Activated CD8-positive, alpha-beta memory T cell treated with anti-CD3 and anti-CD28 coated beads, Interleukin-2, amount 50 U/mL, for 48 hours (primary cell): ENCODE data around the gene PLCE1.

Experiments
- DNase-seq: peaks from one replicate; pipeline ENCODE4 v3.0.0-alpha.2; 2020

The PLCE1 gene

DNA sequence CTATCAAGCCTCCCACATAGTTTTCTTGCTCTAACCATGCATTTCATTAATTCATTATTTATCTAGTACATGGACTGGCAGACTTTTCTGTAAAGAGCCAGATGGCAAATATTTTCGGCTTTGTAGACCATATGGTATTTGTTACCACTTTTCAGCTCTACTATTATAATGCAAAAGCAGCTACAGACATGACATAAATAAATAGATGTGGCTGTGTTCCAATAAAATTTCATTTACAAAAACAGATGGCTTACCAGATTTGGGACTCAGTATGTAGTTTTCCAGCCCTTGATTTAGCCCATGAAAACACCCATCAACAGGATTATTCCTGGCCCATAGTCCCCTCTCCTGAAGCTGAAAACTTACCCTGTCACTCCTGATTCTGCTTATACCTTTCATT is 32.1 kb downstream of the PLCE1 start:
- DNase-seq: no peak

DNA sequence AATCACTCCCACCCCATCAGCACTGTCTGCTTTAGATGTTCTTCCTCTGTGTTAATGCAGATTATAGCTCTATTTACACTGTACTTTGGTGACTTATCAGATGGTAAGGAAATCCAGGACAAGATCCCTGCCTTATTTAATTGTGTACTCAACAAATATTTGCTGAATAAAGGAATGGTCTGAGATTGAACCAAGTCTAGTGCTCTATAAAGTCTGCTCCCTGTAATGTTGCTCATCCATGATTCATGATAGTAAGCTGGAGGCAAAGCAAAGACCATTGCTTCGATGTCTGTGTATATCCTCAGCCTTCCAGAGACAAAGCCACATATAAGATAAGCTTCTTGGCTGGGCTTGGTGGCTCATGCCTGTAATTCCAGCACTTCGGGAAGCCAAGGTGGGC is 33.5 kb downstream of the PLCE1 start:
- no peak for DNase-seq

DNA sequence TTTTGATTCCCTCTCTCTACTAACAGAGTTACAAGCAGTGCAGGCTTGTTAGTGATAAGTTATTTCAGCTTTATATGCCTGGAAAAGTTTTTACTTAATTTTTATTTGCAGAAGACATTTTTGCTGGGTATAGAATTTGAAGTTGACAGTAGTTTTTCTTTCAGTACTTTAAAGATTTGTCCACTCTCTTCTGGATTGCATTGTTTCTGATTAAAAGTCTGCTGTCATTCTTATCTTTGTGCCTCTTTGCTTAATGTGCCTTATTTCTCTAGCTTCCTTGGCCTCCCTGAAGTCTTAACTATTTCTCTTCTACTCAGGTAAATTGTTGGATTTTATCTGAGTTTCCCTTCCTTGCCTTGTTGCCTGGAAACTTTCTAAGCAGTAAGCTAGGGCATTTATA is 36.2 kb downstream of the PLCE1 start:
- DNase-seq: no peak

DNA sequence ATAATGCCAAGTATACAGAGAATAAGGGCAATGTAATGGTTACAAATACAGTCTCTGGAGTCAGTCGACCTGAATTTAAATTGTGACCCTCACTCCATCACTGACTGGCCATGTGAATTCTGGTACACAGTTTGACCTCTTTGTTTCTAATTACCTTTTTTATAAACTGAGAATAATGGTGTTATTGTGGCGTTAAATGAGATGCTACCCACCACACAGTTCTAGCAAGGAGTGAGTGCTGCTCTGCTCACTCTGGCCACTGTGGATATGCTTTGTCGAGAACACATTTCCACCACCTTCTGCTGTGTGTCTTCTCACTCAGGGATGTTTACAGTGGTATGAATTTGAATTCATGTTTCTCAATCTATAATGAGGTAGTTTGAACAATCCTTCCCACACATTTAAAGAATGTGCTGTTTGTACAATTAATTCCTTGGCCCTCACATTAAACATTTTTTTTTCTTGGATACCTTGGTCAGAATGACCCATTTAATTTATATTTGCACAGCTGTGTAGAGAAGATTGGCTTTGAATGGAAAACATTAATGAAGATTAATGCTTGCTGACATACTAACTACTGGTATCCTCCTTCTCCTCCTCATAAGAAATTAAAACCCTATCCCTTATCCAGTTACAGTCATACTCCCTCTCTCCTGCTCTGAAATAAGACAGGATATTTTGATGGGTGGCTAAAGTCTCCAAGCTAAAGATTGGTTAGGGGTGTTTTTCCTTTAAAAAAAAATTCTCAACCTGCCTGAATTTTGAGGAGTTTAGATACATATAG is 42.4 kb downstream of the PLCE1 start:
- DNase-seq: no peak

DNA sequence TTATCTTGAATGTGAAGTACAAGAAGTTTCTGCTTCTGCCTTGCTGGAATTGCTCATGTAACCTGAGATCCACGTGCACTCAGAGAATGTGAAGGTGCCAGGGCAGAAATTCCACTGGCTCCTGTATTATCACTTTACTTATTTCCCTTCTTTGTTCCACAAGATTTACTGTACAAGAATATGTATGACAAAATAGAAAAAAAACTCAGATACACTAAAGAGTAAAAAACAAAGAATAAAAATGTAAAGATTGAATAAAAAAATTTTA is 43.0 kb downstream of the PLCE1 start:
- DNase-seq: no peak

DNA sequence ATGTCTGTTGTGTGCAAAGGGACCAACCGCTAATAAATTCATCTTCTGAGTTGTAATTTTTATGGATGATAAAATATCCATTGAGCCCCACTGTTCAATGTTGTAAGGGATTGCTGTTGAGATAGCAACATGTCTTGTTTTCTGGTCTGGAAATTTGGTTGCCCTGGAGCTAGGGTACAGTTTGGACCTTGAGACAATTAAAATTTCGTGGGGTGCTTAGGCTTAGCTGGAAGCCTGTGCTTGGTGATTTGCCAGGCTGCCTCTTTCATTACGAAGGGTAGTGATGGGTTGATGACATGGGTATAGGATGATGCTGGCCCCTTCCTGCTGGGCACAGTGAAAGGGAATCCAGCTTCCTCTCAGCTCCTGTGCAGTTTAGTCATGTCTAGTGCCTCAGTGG is 43.6 kb downstream of the PLCE1 start:
- DNase-seq: no peak

DNA sequence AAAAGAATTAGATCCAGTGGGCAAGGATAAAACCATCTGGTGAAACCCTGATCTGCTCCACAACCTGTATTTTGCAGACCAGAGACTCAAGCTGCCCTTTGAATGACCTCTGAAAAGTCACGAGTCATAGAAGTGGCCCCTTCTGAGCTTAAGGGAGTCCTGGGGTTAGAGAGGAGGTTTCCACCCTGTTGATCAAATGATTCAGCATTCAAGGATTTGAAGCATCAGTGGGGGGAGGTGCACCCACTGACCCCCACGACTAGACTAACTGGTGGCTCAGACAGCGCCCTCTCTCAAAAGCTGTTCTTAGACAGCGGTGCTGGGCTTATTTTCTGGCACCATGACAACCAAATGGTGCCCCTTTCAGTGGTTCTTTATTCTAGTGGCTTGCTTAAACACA is 44.3 kb downstream of the PLCE1 start:
- no peak for DNase-seq

DNA sequence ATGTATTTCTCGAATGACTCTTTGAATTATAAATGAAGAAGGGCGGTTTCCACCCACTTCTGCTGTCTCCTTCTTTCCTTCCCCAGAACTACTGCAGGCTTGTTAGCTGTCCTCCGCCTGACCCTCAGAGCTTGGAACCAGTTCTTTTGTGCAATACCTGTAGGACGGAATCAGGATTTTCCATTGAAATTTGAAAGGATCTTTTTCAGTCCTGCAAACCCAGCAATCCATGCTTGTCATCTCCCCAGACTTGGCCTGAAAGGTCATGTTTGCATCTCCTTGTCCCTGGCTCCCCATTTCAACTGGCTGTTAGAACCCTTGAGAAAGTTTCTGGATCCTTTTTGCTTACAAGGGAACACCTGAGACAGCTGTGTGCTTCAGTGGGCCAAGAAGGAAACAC is 47.5 kb downstream of the PLCE1 start:
- no peak for DNase-seq

DNA sequence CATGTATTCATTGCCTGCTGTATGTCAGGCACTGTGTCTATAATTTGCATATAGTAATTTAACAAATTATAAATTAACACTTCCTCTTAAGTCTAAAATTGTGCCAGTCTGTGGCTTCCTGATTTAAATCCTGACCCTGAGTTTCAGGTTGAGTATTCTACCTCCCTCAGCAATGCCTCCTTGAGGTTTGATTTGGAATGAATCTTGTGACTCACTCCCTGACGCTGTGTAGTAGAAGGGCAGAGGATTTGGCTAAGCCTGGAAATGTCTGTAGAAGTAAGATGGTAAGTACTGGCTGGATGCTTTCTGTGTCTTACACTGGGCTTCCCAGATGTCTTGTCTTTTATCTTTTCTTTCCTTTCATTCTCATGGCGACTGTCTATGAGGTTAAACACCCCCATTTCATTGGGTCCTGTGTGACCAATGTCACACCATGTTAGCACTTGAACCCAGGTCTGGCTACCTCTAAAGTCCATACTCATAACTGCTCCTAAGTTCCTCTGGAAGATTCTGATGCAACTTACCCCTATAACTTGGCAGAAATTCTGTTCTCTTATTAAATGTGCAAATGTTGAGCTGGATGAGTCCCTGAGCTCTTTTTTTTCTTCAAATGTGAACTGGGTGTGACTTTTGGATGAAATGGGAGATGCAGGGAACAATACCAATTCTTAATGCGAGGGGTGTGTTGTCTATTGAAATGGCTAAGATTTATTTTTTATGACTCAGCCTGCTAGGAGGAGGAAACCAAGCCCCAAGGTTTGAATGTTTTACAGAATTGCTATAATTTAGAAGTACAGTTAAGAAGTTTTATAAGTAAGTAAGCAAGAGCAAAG is 48.5 kb downstream of the PLCE1 start:
- DNase-seq: no peak

DNA sequence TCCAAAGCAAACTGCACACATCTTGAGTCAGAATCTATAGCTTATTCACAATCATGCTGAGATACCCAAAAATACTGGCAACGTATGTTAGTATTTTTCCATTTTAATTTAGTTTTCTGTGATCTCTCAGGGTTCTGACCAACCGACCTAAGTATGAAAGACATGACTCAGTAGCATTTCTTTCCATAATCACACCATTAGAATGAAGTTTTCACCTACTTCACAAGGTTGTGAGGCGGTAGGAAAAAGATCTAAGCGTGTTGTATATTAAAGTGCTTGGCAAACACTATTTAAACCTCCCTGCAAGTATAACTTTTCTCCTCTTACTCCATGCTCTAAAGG is 49.1 kb downstream of the PLCE1 start:
- DNase-seq: no peak
